K562 (cell line): Measurements from ENCODE around the gene KYAT1. TPM values are rescaled to one million over a fixed set of nuclear protein-coding genes. Genes with fewer than 3 reads are reported as not detected.
"Not testable (repeated sequence)": the region's sequence is repeated elsewhere in the genome, so short reads cannot be mapped to it uniquely, and the experiment has no call there.

Experiments
- ATAC-seq: fragments of 200-7000 bp; cut with Tn5 transposase; 3 replicates; pipeline ENCODE4 v1.9.1; 2020; ENCODE audit warnings: moderate library complexity
- BruUV-seq: library from RNA; stranded (reverse); fragments of 400-500 nt; replicated peaks from 2 replicates; lab custom pipeline; 2021; lab: Mats Ljungman, UMichigan
- CTCF ChIA-PET: fragments of 300-600 bp; formaldehyde crosslinking; extraction: SDS; loops from one replicate; lab custom pipeline; 2021; ENCODE audit warnings: low intra/inter-chr PET ratio; lab: Yijun Ruan, JAX
- POLR2A ChIA-PET: fragments of 300-600, 350-650 bp; sonication (Branson Sonifier 250); formaldehyde crosslinking; extraction: SDS; loops from one replicate; lab custom pipeline; 2021; ENCODE audit warnings: antibody characterized with exemption, inconsistent platforms; lab: Yijun Ruan, JAX
- DNase-seq, 4 experiments: peaks; one replicate each; pipeline versions ENCODE4 v3.0.0 to v3.0.0-alpha.2; 2011 to 2018; ENCODE audit warnings: low spot score in 3 of 4, mixed read lengths in 3 of 4; ENCODE audit errors: extremely low read depth in 1 of 4
- FAIRE-seq: peaks from 2 replicates; lab custom pipeline; 2011; peaks lifted over from hg19 to GRCh38; lab: Jason Lieb, UNC
- H2AFZ ChIP-seq: 2 replicates; pipeline ENCODE4 v1.6.0; 2011; ENCODE audit warnings: low read depth, low read length, control low read depth, inconsistent platforms
- H3K27ac ChIP-seq: fragments of 200-600 bp; 3 replicates; pipeline ENCODE4 v1.8.0; 2011; ENCODE audit warnings: low read depth, mild to moderate bottlenecking, control low read depth, inconsistent platforms, low read length, moderate library complexity, mixed read lengths; ENCODE audit errors: extremely low read depth
- H3K27me3 ChIP-seq, 2 experiments: fragments of 300-600 bp in 1 of 2; 2 replicates in 1 of 2; 3 replicates in 1 of 2; pipeline versions ENCODE4 v1.6.0 to v1.8.0; 2011; ENCODE audit warnings: inconsistent platforms in 2 of 2, low read length in 2 of 2, mild to moderate bottlenecking in 1 of 2, mixed read lengths in 1 of 2, moderate library complexity in 1 of 2; ENCODE audit not compliant: control insufficient read depth in 2 of 2, insufficient read depth in 2 of 2
- H3K36me3 ChIP-seq: fragments of 300-600 bp; 3 replicates; pipeline ENCODE4 v1.8.0; 2011; ENCODE audit warnings: mild to moderate bottlenecking, low read length, inconsistent platforms; ENCODE audit not compliant: control insufficient read depth, insufficient read depth
- H3K4me1 ChIP-seq, 2 experiments: fragments of 200-600 bp in 1 of 2; replicated peaks in 1 of 2; 2 replicates in 1 of 2; 3 replicates in 1 of 2; pipeline versions ENCODE4 v1.5.1 to v1.8.0; 2011; ENCODE audit warnings: inconsistent platforms in 2 of 2, low read length in 2 of 2, mild to moderate bottlenecking in 1 of 2, mixed read lengths in 1 of 2, moderate library complexity in 1 of 2; ENCODE audit not compliant: control insufficient read depth in 2 of 2, insufficient read depth in 2 of 2
- H3K4me2 ChIP-seq: 2 replicates; pipeline ENCODE4 v1.6.1; 2011; ENCODE audit warnings: low read length, control low read depth, inconsistent platforms, mixed read lengths; ENCODE audit not compliant: insufficient read depth
- H3K4me3 ChIP-seq: fragments of 200-600 bp; sonication (generic), shearing (Covaris generic); 2 replicates; pipeline ENCODE4 v1.5.1; 2016; ENCODE audit warnings: control low read depth, inconsistent platforms
- H3K79me2 ChIP-seq: fragments of 200-600 bp; 3 replicates; pipeline ENCODE4 v1.8.0; 2011; ENCODE audit warnings: low read length, inconsistent platforms; ENCODE audit not compliant: control insufficient read depth, insufficient read depth
- H3K9ac ChIP-seq, 2 experiments: 2 replicates each; pipeline versions ENCODE4 v1.6.0 to v1.6.1; 2011; ENCODE audit warnings: low read depth in 2 of 2, low read length in 2 of 2, control low read depth in 1 of 2, inconsistent platforms in 1 of 2, mild to moderate bottlenecking in 1 of 2, mixed read lengths in 1 of 2; ENCODE audit not compliant: insufficient read depth in 1 of 2
- H3K9me1 ChIP-seq: one replicate; pipeline ENCODE4 v1.6.0; 2011; ENCODE audit warnings: inconsistent platforms, mild to moderate bottlenecking, low read length, moderate library complexity; ENCODE audit not compliant: control insufficient read depth, insufficient read depth
- H3K9me3 ChIP-seq: replicated peaks from 2 replicates; pipeline ENCODE4 v1.5.1; 2011; ENCODE audit warnings: low read depth, low read length, inconsistent platforms; ENCODE audit not compliant: control insufficient read depth, insufficient read depth
- H4K20me1 ChIP-seq: replicated peaks from 2 replicates; pipeline ENCODE4 v1.6.1; 2011; ENCODE audit warnings: low read length, inconsistent platforms, mixed read lengths; ENCODE audit not compliant: control insufficient read depth, insufficient read depth
- CTCF ChIP-seq, 3 experiments: IDR thresholded peaks in 2 of 3; conservative IDR thresholded peaks in 1 of 3; 2 replicates each; pipeline ENCODE4 v1.5.1; 2011 to 2012; ENCODE audit warnings: low read length in 3 of 3, mild to moderate bottlenecking in 3 of 3, control low read depth in 2 of 3, improper control_type of control experiment in 1 of 3, inconsistent platforms in 1 of 3, low read depth in 1 of 3, mixed read lengths in 1 of 3, moderate library complexity in 1 of 3; ENCODE audit not compliant: insufficient read depth in 2 of 3
- RAD21 ChIP-seq, 2 experiments: fragments of 250-450 bp in 1 of 2; fragments of 450-650 bp in 1 of 2; sonication (Bioruptor Pico) in 1 of 2; formaldehyde crosslinking in 1 of 2; IDR thresholded peaks in 1 of 2; conservative IDR thresholded peaks in 1 of 2; 2 replicates each; pipeline versions ENCODE4 v1.4.0 to v1.8.0; 2020 to 2022; ENCODE audit warnings: mild to moderate bottlenecking in 2 of 2, moderate library complexity in 1 of 2
- WGBS: fragments of 100-300 bp; shearing (Covaris generic); methylation state at CpG from one replicate; pipeline ENCODE4 v1.1.6; 2016; ENCODE audit warnings: low coverage, mixed read lengths; ENCODE audit not compliant: insufficient coverage; ENCODE audit errors: missing lambda C conversion rate; 5-methylcytosine and 5-hydroxymethylcytosine counted together
- in situ Hi-C: fragments of 300-500 bp; cut with MboI; formaldehyde crosslinking; loops from 4 replicates; pipeline ENCODE4 v1.15.0; 2018; ENCODE audit warnings: inconsistent platforms, mixed read lengths
- intact Hi-C: fragments of 100-400 bp; cut with micrococcal nuclease; formaldehyde crosslinking; loops from 2 replicates; pipeline ENCODE4 v1.14.2; 2022
- polyA plus RNA-seq, 8 experiments: library from polyadenylated mRNA; depleted of rRNA in 4 of 8; stranded (reverse) in 5 of 8; unstranded in 3 of 8; fragments of >200 nt; fragmentation: Nextera tagmentation in 2 of 8; fragmentation: Illumina TruSeq in 1 of 8; extraction: Ambion mirVana in 2 of 8; extraction: Trizol in 1 of 8; gene quantifications; 2 replicates each; pipeline versions ENCODE4 v1.2.1 to v1.2.3, GENCODE V29; 2011 to 2014; ENCODE audit warnings: inconsistent platforms in 1 of 8, missing spikeins in 1 of 8
- total RNA-seq, 7 experiments: library from RNA; depleted of rRNA in 6 of 7; stranded (reverse); fragments of >200 nt in 6 of 7; fragmentation: Illumina TruSeq in 2 of 7; extraction: Trizol in 2 of 7; gene quantifications; 2 replicates each; pipeline versions ENCODE4 v1.2.1 to v1.2.3, GENCODE V29; 2011 to 2021; ENCODE audit warnings: low replicate concordance in 1 of 7

KYAT1 gene
- total and polyA plus RNA-seq, 9 of the 15 experiments (the other 6 are each of a cell fraction or from before 2014, with no cell fraction given): 6.4 to 16.8 (median 11.1) TPM

GRCh38 chr9:128851779-128852600 lies 29.8 kb downstream of the KYAT1 start:
- H3K4me1 ChIP-seq, FAIRE-seq, in situ Hi-C loops, H3K9ac ChIP-seq, H3K27ac ChIP-seq, intact Hi-C loops, H3K9me1 ChIP-seq, H3K79me2 ChIP-seq, H3K4me2 ChIP-seq, H3K4me3 ChIP-seq, H4K20me1 ChIP-seq: not testable (repeated sequence)
- DNase-seq: peak in 1 of 4 experiments; percentile 37
- 66% methylated on average over 10 of the region's 10 CpGs for WGBS
- CTCF ChIA-PET: interaction anchor here (1.0 to 1.2 kb wide), 2 partner anchors 76 to 78 kb away, joined by 3 to 4 read pairs; no protein-coding TSS in a partner anchor
- peak in 1 of 2 experiments; percentile 55; a peak in 3 of 4 replicates for TF ChIP-seq RAD21 (CRISPR knock-in tag; conservative IDR thresholded peaks at IDR 0.05 in 1 of 2, IDR thresholded peaks at IDR 0.05 in 1 of 2)
- TF ChIP-seq CTCF (IDR thresholded peaks at IDR 0.05 in 2 of 3, conservative IDR thresholded peaks at IDR 0.05 in 1 of 3; ENCODE audit: insufficient read depth in 2 of 3, low read depth in 1 of 3, low read length in 3 of 3): peak; percentile 25 to 53 (median 40); a peak in 3 of 6 replicates
- TF ChIP-seq, all 486 proteins: peak for 2; not testable (repeated sequence) for 484
- not testable (repeated sequence) for H3K36me3 ChIP-seq, H2AFZ ChIP-seq, H3K27me3 ChIP-seq, BruUV-seq, ATAC-seq
- POLR2A ChIA-PET: interaction anchor here (0.7 to 0.9 kb wide), 2 partner anchors 110 to 128 kb away, joined by 3 read pairs; partner anchors contain the start of gene ZDHHC12
- peaks cover 12% of the 10 kb centered on the region for H3K9me3 ChIP-seq
